NCI-H2107 treated with DMSO at 0.1 percent for 48 hours (cell line): ENCODE data around the gene MTIF3.

Experiments
- DNase-seq: peaks from one replicate; lab custom pipeline; 2025; ENCODE audit not compliant: unreplicated experiment; lab: John Stamatoyannopoulos, UW

MTIF3 gene

GRCh38 chr13:27461940-27462584, 11.7 kb upstream of the MTIF3 start:
- DNase-seq: no peak

DNA sequence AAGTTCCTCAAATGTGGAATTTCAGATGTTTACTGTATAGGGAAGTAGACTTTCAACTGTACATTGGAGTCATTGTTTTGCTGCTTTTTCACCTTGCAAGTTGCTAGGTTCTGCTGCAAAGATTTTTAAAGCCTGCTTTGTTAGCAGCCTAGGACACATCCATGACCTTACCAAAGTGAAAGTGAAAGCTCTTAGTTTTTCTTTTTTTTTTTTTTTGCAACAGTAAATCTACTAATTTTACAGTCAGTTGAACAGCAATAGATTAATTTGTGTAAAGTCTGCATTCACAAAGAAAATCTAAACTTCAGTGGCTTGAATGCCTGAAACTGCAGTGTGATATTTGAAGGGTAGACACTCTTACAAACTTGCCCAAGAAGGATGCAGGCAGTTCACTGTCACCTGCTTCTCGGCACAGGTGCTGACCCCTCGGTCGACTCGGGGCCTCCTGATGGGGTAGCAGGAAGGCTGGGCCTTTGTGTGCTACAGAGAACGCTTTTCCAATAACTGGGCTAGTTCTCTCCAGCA, 5.0 kb upstream of the MTIF3 start:
- DNase-seq: no peak

- no peak for DNase-seq
These were observed 632 bp upstream of the MTIF3 start for GRCh38 chr13:27450921-27451471.

GRCh38 chr13:27449081-27449603, 1.2 kb downstream of the MTIF3 start:
- no peak for DNase-seq

DNA sequence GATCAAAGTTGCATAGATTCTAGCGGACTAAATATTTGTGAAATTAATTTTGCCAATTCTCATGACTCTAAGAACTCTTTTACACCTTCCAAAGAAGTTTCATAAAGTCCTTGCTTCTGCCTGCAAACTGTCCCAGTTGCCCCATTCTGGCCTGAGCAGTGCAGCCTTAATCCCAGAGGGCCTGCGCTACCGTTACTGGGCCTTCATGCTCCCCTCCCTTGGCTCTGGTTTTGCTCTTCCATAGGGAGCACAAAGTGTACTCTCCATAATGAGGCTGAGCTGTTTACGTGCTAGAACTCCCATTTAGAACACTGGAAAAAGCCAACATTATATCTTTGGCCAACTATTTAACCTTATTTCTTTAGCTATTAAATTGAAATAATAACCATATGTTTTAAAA, 2.1 kb downstream of the MTIF3 start:
- no peak for DNase-seq

DNA sequence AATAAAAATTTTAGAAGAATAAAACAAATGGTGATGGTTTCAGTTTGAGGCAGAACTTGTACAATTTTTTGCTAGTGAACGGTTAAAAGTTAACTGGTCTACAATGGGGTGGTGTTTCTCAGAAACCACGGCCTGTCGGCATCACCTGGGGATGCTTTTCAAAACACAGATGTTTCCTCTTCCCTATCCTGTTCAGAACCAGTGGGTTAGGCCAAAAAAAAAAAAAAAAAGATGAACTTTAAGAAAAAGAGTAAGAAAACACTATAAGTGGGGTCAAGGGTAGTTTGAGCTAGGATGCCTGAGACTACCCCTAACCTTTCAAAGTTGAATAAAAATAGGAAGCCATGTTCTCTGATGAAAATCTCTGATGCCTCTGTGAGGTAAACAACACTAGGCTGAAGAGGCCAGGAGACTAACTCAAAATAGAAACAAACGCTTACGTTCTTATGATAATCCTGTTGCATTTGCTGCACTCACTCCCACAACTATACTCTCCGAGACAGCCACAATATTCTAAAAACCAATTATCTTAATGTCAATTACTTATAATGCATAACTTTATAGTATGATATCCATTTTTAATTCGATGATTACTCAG, 3.3 kb downstream of the MTIF3 start:
- no peak for DNase-seq

GRCh38 chr13:27442797-27443196, 7.6 kb downstream of the MTIF3 start:
- no peak for DNase-seq

GRCh38 chr13:27442071-27442647, 8.2 kb downstream of the MTIF3 start:
- no peak for DNase-seq

DNA sequence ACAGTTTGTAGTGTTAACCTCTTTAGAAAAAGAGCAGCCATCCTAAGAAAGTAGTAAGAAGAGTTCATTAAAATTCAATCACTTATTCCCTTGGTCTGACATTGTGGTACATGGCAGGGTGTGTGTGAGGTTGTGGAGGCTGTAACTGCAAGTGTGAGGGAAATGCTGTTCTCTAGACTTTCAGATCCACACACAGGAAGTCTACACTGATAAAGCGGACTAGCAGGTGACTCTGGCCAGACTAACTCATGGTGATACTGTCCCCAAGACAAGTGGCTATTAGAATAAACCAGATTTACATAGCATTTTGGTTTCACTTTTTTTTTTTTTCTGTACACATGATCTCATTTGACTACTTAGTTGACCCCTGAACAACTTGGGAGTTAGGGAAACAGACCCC, 10.0 kb downstream of the MTIF3 start:
- DNase-seq: no peak

DNA sequence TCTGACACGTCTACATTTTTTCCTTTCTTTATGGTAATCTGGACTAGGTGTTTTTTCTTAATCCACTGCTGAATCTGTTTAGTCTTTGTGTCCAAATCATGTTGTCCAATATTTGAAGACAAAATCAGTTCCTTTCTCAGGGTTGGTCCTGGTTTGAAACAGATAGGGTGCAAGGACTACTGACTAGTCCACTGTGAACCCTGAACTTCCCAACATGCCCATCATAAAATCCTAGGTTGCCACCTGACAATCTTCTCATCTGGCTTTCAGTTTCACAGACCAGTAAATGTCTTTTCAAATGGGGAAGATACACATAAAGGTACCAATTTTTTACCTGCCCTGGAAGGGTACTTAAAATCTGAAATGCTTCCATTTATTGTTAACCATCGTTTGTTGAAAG, 13.2 kb downstream of the MTIF3 start:
- no peak for DNase-seq

DNA sequence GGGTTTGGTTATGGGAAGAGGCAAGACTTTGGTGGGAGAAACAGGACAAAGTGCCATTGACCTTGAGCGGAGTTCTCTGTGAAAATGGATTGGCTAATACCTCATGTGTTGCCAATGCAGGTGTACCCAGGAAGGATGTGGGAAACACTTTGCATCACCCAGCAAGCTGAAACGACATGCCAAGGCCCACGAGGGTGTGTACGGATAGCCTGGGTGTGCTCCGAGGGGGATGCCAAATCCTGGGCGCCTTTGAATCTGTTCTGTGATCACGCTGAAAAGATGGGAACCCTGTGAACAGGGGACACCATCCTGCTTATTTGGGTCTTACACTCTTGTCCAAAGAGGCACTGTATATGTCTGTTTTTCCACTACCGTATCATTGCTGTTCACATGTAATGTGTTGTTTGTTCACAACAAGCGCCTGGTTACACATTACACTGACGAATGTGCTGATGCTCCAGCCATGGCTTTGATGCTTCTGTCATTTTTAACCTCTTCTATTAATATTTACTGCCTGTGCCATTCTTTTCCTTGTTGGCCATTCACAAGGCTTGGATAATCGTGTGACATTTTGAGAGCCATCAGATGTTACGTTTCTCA, 17.7 kb downstream of the MTIF3 start:
- no peak for DNase-seq

DNA sequence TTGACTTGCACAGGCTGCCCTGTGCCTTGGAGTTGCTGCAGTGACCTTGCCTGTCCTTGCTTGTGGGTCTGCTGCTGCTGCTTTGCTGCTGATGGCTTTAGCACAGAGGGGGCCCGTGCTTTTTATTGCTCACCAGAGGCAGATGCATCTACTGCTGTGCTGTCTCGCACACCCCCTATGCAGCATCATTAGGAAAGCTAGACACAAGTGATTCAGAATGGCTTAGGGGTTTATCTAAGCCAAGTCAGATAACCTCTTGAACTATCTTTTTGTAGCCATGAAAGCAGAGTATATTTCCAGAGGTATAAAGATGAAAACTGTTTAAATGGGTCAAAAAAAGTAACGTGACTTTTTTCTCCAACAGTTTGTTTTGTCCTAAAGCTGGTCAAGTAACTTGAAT, 18.2 kb downstream of the MTIF3 start:
- DNase-seq: no peak

DNA sequence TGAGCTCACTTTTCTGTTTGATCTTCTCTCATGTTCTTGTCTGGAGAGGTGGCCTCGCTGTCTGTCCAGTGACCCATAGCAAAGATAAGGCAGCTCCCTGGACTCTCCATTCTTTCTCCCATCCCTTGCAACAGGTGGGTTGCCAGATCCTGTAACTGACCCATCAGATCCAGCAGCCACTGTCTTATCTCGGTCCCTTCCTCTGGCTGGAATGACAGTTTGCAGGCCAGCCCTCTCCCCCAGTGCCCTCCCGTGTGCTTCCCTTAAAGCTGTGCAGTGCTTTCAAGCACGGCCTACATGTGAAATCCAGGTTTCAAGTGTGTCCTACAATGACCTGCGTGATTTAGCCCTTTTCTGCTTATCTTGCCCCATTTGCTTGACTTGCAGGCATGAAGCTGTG, 22.2 kb downstream of the MTIF3 start:
- no peak for DNase-seq

- no peak for DNase-seq
These were observed 22.7 kb downstream of the MTIF3 start for GRCh38 chr13:27427641-27428040.

GRCh38 chr13:27425918-27426630, 24.3 kb downstream of the MTIF3 start:
- peak; percentile 69 for DNase-seq

DNA sequence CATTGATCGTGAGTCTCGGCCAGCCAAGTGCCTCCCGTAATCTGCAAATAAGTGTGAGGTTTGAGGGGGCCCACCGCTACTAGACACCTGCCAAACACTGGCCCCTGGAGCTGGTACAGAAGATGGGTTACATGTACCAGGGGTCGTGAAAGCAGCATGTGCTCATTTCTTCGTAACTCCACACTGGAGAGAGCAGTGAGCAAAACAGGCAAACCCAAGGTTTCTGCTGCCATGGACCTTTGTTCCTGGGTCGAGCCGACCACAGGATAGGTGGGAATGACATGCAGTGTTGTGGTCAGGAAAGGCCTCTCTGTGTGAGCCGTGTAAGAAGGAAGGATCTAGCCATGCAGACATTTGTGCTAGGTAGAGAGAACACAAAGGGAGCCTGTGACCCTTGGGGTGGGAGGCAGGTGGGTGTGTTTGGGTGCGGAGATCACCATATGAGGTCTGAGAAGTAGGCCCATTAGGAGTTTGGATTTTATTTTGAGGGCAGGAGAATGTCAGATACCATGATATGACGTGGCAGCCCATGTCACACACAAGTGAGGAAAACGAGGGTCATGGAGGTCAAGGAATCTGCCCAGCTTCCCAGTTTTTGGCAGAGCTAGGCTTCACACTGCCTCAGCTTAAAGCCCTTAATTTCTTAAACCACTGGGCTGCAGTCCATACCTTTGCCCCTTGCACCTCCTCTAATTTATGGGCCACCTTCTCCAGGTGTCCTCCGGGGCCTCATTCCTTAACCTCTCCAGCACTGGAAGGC, 25.0 kb downstream of the MTIF3 start:
- DNase-seq: no peak

- DNase-seq: peak; percentile 57
These were observed 25.9 kb downstream of the MTIF3 start, which contains the start of gene GTF3A for GRCh38 chr13:27424246-27425157. GTF3A (plus strand) TSS chr13:27424619.

DNA sequence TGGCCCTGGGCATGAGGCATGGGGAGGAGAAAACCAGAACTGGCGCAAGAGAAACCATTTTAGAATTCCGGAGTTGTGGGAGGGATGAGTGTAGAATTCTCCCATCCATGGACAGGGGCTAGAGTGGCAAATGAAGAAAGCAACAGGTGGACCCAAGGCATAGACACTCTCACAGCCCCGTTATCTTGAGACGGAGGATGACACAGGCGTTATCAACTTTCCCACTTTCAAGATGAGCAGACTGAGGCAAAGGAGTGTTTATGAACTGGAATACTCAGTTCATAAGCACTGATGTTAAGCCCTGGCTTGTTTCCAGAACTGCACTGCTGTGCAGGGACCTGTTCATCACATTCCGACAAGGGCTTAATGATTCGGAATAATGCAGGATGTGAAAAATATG, 27.0 kb downstream of the MTIF3 start:
- DNase-seq: no peak
